MM.1S (cell line): Measurements from ENCODE around the gene BCAS2.

ENCODE experiments used
- DNase-seq: peaks from one replicate; pipeline ENCODE4 v3.0.0-alpha.2; 2015
- H2AFZ ChIP-seq: fragments of 300-600 bp; sonication (generic); 2 replicates; pipeline ENCODE4 v1.6.0; 2016; ENCODE audit warnings: antibody characterized with exemption, low read length
- H3F3A ChIP-seq: fragments of 300-600 bp; sonication (generic); 2 replicates; pipeline ENCODE4 v1.6.1; 2016; ENCODE audit warnings: mild to moderate bottlenecking, antibody characterized with exemption, low read length, moderate library complexity, mixed read lengths; ENCODE audit not compliant: insufficient read depth
- H3K27ac ChIP-seq: fragments of 300-600 bp; sonication (generic); 2 replicates; pipeline ENCODE4 v1.5.1; 2016; ENCODE audit warnings: mild to moderate bottlenecking, low read length
- H3K27me3 ChIP-seq: fragments of 300-600 bp; sonication (generic); replicated peaks from 2 replicates; pipeline ENCODE4 v1.6.0; 2016; ENCODE audit warnings: low read length; ENCODE audit not compliant: insufficient read depth
- H3K36me3 ChIP-seq: fragments of 300-600 bp; sonication (generic); replicated peaks from 2 replicates; pipeline ENCODE4 v1.6.1; 2016; ENCODE audit warnings: mild to moderate bottlenecking, low read length, mixed read lengths; ENCODE audit not compliant: insufficient read depth
- H3K4me1 ChIP-seq: fragments of 300-600 bp; sonication (generic); 2 replicates; pipeline ENCODE4 v1.6.1; 2016; ENCODE audit warnings: low read length, mixed read lengths
- H3K4me2 ChIP-seq: fragments of 300-600 bp; sonication (generic); 2 replicates; pipeline ENCODE4 v1.6.0; 2016; ENCODE audit warnings: low read depth, low read length
- H3K4me3 ChIP-seq: fragments of 300-600 bp; sonication (generic); 2 replicates; pipeline ENCODE4 v1.5.1; 2016; ENCODE audit warnings: low read length, mixed read lengths
- H3K79me2 ChIP-seq: fragments of 300-600 bp; sonication (generic); 2 replicates; pipeline ENCODE4 v1.6.1; 2016; ENCODE audit warnings: mixed run types, low read length, mixed read lengths
- H3K9ac ChIP-seq: fragments of 300-600 bp; sonication (generic); 2 replicates; pipeline ENCODE4 v1.6.1; 2016; ENCODE audit warnings: low read length, mixed read lengths
- H3K9me2 ChIP-seq: fragments of 300-600 bp; sonication (generic); replicated peaks from 2 replicates; pipeline ENCODE4 v1.6.1; 2016; ENCODE audit warnings: mild to moderate bottlenecking, low read length, mixed read lengths; ENCODE audit not compliant: insufficient read depth
- H3K9me3 ChIP-seq: fragments of 300-600 bp; sonication (generic); replicated peaks from 2 replicates; pipeline ENCODE4 v1.6.1; 2016; ENCODE audit warnings: mild to moderate bottlenecking, low read length, mixed read lengths; ENCODE audit not compliant: insufficient read depth
- H4K20me1 ChIP-seq: fragments of 300-600 bp; sonication (generic); 2 replicates; pipeline ENCODE4 v1.6.1; 2016; ENCODE audit warnings: mild to moderate bottlenecking, low read length, moderate library complexity, mixed read lengths; ENCODE audit not compliant: insufficient read depth
- CTCF ChIP-seq: fragments of 300-600 bp; sonication (generic); IDR thresholded peaks from 2 replicates; pipeline ENCODE4 v1.5.1; 2016; ENCODE audit warnings: antibody characterized with exemption, low read length, mixed read lengths
- EZH2 ChIP-seq: fragments of 300-600 bp; sonication (generic); optimal IDR thresholded peaks from 2 replicates; pipeline ENCODE3; 2017; ENCODE audit warnings: low read depth, mild to moderate bottlenecking, antibody characterized with exemption, low read length, mixed read lengths
- EZH2phosphoT487 ChIP-seq: fragments of 300-600 bp; sonication (generic); IDR thresholded peaks from 2 replicates; pipeline ENCODE4 v1.6.1; 2018; ENCODE audit warnings: antibody characterized with exemption, low read length

The BCAS2 gene

GRCh38 chr1:114620419-114620818, 39.0 kb upstream of the BCAS2 start:
- Histone ChIP-seq H3K9me3 (no peaks in the 10 kb centered on the region), H2AFZ (no peak overlapping the region), H3K9me2 (no peaks in the 10 kb centered on the region), H4K20me1 (no peaks in the 10 kb centered on the region), H3K4me2 (no peak overlapping the region), H3K9ac (no peak overlapping the region), H3K36me3 (no peaks in the 10 kb centered on the region), H3K4me3 (no peak overlapping the region), H3K79me2 (no peaks in the 10 kb centered on the region), H3K4me1 (no peaks in the 10 kb centered on the region), H3K27me3 (no peaks in the 10 kb centered on the region), H3K27ac (no peak overlapping the region), H3F3A (no peaks in the 10 kb centered on the region)
- no peak for DNase-seq
- TF ChIP-seq EZH2 = no peak
- no peak for TF ChIP-seq EZH2phosphoT487
- TF ChIP-seq CTCF = no peak

- Histone ChIP-seq H3K79me2 (no peaks in the 10 kb centered on the region), H3K9me3 (no peaks in the 10 kb centered on the region), H3K4me3 (no peak overlapping the region), H3K27me3 (no peaks in the 10 kb centered on the region), H4K20me1 (no peaks in the 10 kb centered on the region), H3K9ac (no peak overlapping the region), H3K9me2 (no peaks in the 10 kb centered on the region), H3F3A (no peaks in the 10 kb centered on the region), H3K27ac (no peak overlapping the region), H2AFZ (no peak overlapping the region), H3K36me3 (no peaks in the 10 kb centered on the region), H3K4me2 (no peak overlapping the region), H3K4me1 (no peaks in the 10 kb centered on the region)
- TF ChIP-seq EZH2phosphoT487 = no peak
- TF ChIP-seq CTCF = no peak
- TF ChIP-seq EZH2 = no peak
- no peak for DNase-seq
These were observed 37.2 kb upstream of the BCAS2 start for GRCh38 chr1:114618606-114619005.

GRCh38 chr1:114610546-114611245, 29.3 kb upstream of the BCAS2 start:
- Histone ChIP-seq H3K4me2 (no peak overlapping the region), H3K27me3 (no peaks in the 10 kb centered on the region), H3K9ac (no peak overlapping the region), H3K79me2 (no peaks in the 10 kb centered on the region), H3K36me3 (no peaks in the 10 kb centered on the region), H3K4me3 (no peak overlapping the region), H3K4me1 (no peaks in the 10 kb centered on the region), H3K9me2 (no peaks in the 10 kb centered on the region), H4K20me1 (no peaks in the 10 kb centered on the region), H3K9me3 (no peaks in the 10 kb centered on the region), H2AFZ (no peak overlapping the region), H3F3A (no peaks in the 10 kb centered on the region), H3K27ac (no peak overlapping the region)
- TF ChIP-seq CTCF = no peak
- TF ChIP-seq EZH2phosphoT487 = no peak
- TF ChIP-seq EZH2 = no peak
- no peak for DNase-seq
